Right lobe of liver (tissue), 6 donors: Measurements from ENCODE around the gene DDI2. TPM values are rescaled to one million over a fixed set of nuclear protein-coding genes. Genes with fewer than 3 reads are reported as not detected.
A peak's percentile ranks its signal among the peaks of the same experiment; 100 is the strongest.

Source experiments
- ATAC-seq, 4 donors: fragments of 200-7000 bp; cut with Tn5 transposase; one replicate each; pipeline ENCODE4 v1.9.1; 2020; ENCODE audit warnings: mild to moderate bottlenecking in 4 of 4, moderate library complexity in 4 of 4
- DNase-seq, 3 donors: peaks; one replicate each; pipeline ENCODE4 v3.0.0-alpha.2; 2020
- H3K27ac ChIP-seq, 3 donors: fragments of 200-600 bp; one replicate each; pipeline ENCODE4 v1.8.0; 2022
- H3K27me3 ChIP-seq, 2 donors: fragments of 200-600 bp; one replicate each; pipeline ENCODE4 v1.8.0; 2022
- H3K36me3 ChIP-seq, 4 donors: fragments of 200-600 bp; sonication (generic) in 1 of 4; one replicate each; pipeline versions ENCODE4 v1.5.1 to v1.8.0; 2017 to 2022; ENCODE audit warnings: control low read depth in 1 of 4
- H3K4me1 ChIP-seq, 4 donors: fragments of 200-600 bp; sonication (generic) in 1 of 4; one replicate each; pipeline versions ENCODE4 v1.5.1 to v1.8.0; 2017 to 2022; ENCODE audit warnings: control low read depth in 1 of 4
- H3K4me3 ChIP-seq, 3 donors: fragments of 200-600 bp; one replicate each; pipeline ENCODE4 v1.8.0; 2022
- H3K9me3 ChIP-seq, 4 donors: fragments of 200-600 bp; sonication (generic) in 1 of 4; one replicate each; pipeline versions ENCODE4 v1.5.1 to v1.8.0; 2017 to 2022; ENCODE audit warnings: control low read depth in 1 of 4
- CTCF ChIP-seq, 4 donors: fragments of 200-600 bp in 3 of 4; fragments of 450-650 bp in 1 of 4; IDR thresholded peaks; one replicate each; pipeline versions ENCODE4 v1.5.1 to v1.8.0; 2016 to 2022; ENCODE audit warnings: antibody characterized with exemption in 4 of 4, mild to moderate bottlenecking in 2 of 4
- POLR2A ChIP-seq: fragments of 450-650 bp; IDR thresholded peaks from one replicate; pipeline ENCODE4 v1.6.1; 2017; ENCODE audit warnings: antibody characterized with exemption, mild to moderate bottlenecking
- WGBS: methylation state at CpG from one replicate; pipeline ENCODE4 v1.1.6; 2018; ENCODE audit warnings: low coverage, low lambda C conversion rate; ENCODE audit not compliant: insufficient coverage; ENCODE audit errors: missing lambda C conversion rate; 5-methylcytosine and 5-hydroxymethylcytosine counted together
- intact Hi-C, 2 donors: fragments of 100-400 bp; cut with DNase I; formaldehyde crosslinking; loops; one replicate each; pipeline versions ENCODE4 v1.11.2 to v1.14.1; 2022
- total RNA-seq, 6 experiments: library from RNA; depleted of rRNA in 2 of 6; stranded (reverse); fragments of >200 nt in 2 of 6; fragmentation: NEBNext Ultra II Directional in 3 of 6; extraction: Animal tissue kit (Norgen Biotek cat#: 25700) in 3 of 6; gene quantifications; one replicate each; pipeline versions ENCODE4 v1.1.0 to v1.2.4, GENCODE V29; 2016 to 2023
- donor health status: DM: no; HTN: yes; CAD: no.
- donor health status: DM: no; HTN: no; CAD: no.
- donor health status: DM: no; HTN: no; CAD: no.
- donor health status: DM: no; HTN: yes; CAD: no.
- donor health status: DM: no; HTN: yes; CAD: no.

The DDI2 gene
- total RNA-seq, 6 experiments from 2014 or later = 24.9 to 70.0 (median 42.9) TPM

GRCh38 chr1:15680561-15681348, 63.5 kb downstream of the DDI2 start:
- peak in 1 of 4 donors; percentile 11 for ATAC-seq
- intact Hi-C loops = no loop called here
- no peak overlapping the region for H3K27ac ChIP-seq
- no peaks in the 10 kb centered on the region for H3K9me3 ChIP-seq
- TF ChIP-seq POLR2A (no peak), CTCF (IDR thresholded peaks at IDR 0.05) (no peak)
- H3K4me3 ChIP-seq = no peak overlapping the region
- DNase-seq = no peak
- 87% methylated on average over 7 of the region's 7 CpGs for WGBS
- peaks cover 0 to 8% (median 3%) of the 10 kb centered on the region in 4 donors for H3K4me1 ChIP-seq
- H3K27me3 ChIP-seq = no peaks in the 10 kb centered on the region
- H3K36me3 ChIP-seq = no peaks in the 10 kb centered on the region

- intact Hi-C loops = no loop called here
Observed at GRCh38 chr1:15681349-15682292, 64.4 kb downstream of the DDI2 start.

GRCh38 chr1:15682936-15683341, 65.7 kb downstream of the DDI2 start:
- H3K4me1 ChIP-seq = peaks cover 0 to 8% (median 4%) of the 10 kb centered on the region in 4 donors
- 89% methylated on average over 4 of the region's 4 CpGs for WGBS

More at GRCh38 chr1:15681349-15682292, 64.4 kb downstream of the DDI2 start:
- DNase-seq (no peak), ATAC-seq (no peak)
- H3K27ac ChIP-seq = no peak overlapping the region
- TF ChIP-seq CTCF (IDR thresholded peaks at IDR 0.05) = no peak
- no peak for TF ChIP-seq POLR2A
- no peaks in the 10 kb centered on the region for H3K9me3 ChIP-seq
- H3K4me1 ChIP-seq = peaks cover 0 to 8% (median 4%) of the 10 kb centered on the region in 4 donors
- H3K4me3 ChIP-seq = no peak overlapping the region
- H3K36me3 ChIP-seq = no peaks in the 10 kb centered on the region
- no peaks in the 10 kb centered on the region for H3K27me3 ChIP-seq
- 87% methylated on average over 8 of the region's 12 CpGs for WGBS

More at GRCh38 chr1:15682936-15683341, 65.7 kb downstream of the DDI2 start:
- TF ChIP-seq CTCF (IDR thresholded peaks at IDR 0.05) = no peak
- TF ChIP-seq POLR2A = no peak
- Histone ChIP-seq H3K9me3 (no peaks in the 10 kb centered on the region), H3K36me3 (no peaks in the 10 kb centered on the region), H3K27me3 (no peaks in the 10 kb centered on the region), H3K27ac (no peak overlapping the region), H3K4me3 (no peak overlapping the region)
- intact Hi-C loops = no loop called here
- no peak for DNase-seq
- peak in 1 of 4 donors; percentile 17 for ATAC-seq
